HEK293 (cell line): Measurements from ENCODE around the gene ARHGAP24.

ENCODE experiments used
- CTCF ChIP-seq: fragments of 450-650 bp; formaldehyde crosslinking; IDR thresholded peaks from 2 replicates; pipeline ENCODE4 v1.5.1; 2016; ENCODE audit warnings: missing biosample characterization, missing genetic modification characterization
- MYNN ChIP-seq: fragments of 450-650 bp; formaldehyde crosslinking; IDR thresholded peaks from 2 replicates; pipeline ENCODE4 v1.5.1; 2016; ENCODE audit warnings: missing biosample characterization, missing genetic modification characterization, borderline replicate concordance
- PRDM1 ChIP-seq: fragments of 450-650 bp; formaldehyde crosslinking; IDR thresholded peaks from 2 replicates; pipeline ENCODE4; 2016; ENCODE audit warnings: missing biosample characterization, missing genetic modification characterization
- ZBTB26 ChIP-seq: fragments of 450-650 bp; formaldehyde crosslinking; optimal IDR thresholded peaks from 2 replicates; pipeline ENCODE3; 2016; ENCODE audit warnings: missing biosample characterization, mild to moderate bottlenecking, missing genetic modification characterization
- ZNF10 ChIP-seq: fragments of 450-650 bp; formaldehyde crosslinking; IDR thresholded peaks from 2 replicates; pipeline ENCODE4 v1.5.1; 2017; ENCODE audit warnings: missing biosample characterization, missing genetic modification characterization
- ZNF140 ChIP-seq: fragments of 450-650 bp; formaldehyde crosslinking; IDR thresholded peaks from 2 replicates; pipeline ENCODE4 v1.5.1; 2016; ENCODE audit warnings: missing biosample characterization, missing genetic modification characterization
- ZNF175 ChIP-seq: fragments of 450-650 bp; formaldehyde crosslinking; IDR thresholded peaks from 2 replicates; pipeline ENCODE4 v1.5.1; 2016; ENCODE audit warnings: missing biosample characterization, missing genetic modification characterization
- ZNF423 ChIP-seq: fragments of 450-650 bp; formaldehyde crosslinking; IDR thresholded peaks from 2 replicates; pipeline ENCODE4 v1.5.1; 2016; ENCODE audit warnings: missing biosample characterization, missing genetic modification characterization
- ZNF639 ChIP-seq: fragments of 450-650 bp; formaldehyde crosslinking; IDR thresholded peaks from 2 replicates; pipeline ENCODE4 v1.5.1; 2016; ENCODE audit warnings: missing biosample characterization, missing genetic modification characterization
- ZNF701 ChIP-seq: fragments of 450-650 bp; formaldehyde crosslinking; IDR thresholded peaks from 2 replicates; pipeline ENCODE4 v1.5.1; 2016; ENCODE audit warnings: missing biosample characterization, missing genetic modification characterization

- TF ChIP-seq PRDM1 (no peak), MYNN (tag by site-specific recombination) (no peak), ZNF701 (no peak), ZNF639 (no peak), ZBTB26 (tag by site-specific recombination) (no peak), ZNF175 (tag by site-specific recombination) (no peak), ZNF423 (tag by site-specific recombination) (no peak), CTCF (tag by site-specific recombination) (no peak), ZNF140 (no peak), ZNF10 (tag by site-specific recombination) (no peak)
These were observed 46.1 kb downstream of the ARHGAP24 start for GRCh38 chr4:85520765-85521749.
